Measurements from ENCODE around the gene SYN1. TPM values are rescaled to one million over a fixed set of nuclear protein-coding genes. Genes with fewer than 3 reads are reported as not detected.

SYN1 gene
- total RNA-seq, 1 experiment from 2014 or later: 11.7 TPM

- Histone ChIP-seq H3K56ac (ENCODE audit: insufficient read length, low read depth, low read length) (no peak overlapping the region), H3T11ph (ENCODE audit: low read length) (no peak overlapping the region), H4K20me1 (ENCODE audit: control insufficient read depth, insufficient read depth, insufficient read length) (no peaks in the 10 kb centered on the region), H2BK5ac (ENCODE audit: insufficient read length, low read length) (no peak overlapping the region), H4K91ac (ENCODE audit: insufficient read length, low read depth, low read length) (no peak overlapping the region), H2BK20ac (ENCODE audit: low read depth, low read length, poor library complexity, severe bottlenecking) (no peak overlapping the region), H2AFZ (ENCODE audit: low read length) (no peak overlapping the region), H3K18ac (ENCODE audit: insufficient read length, low read depth, low read length) (no peak overlapping the region), H3K79me1 (ENCODE audit: insufficient read depth, low read depth, low read length, poor library complexity, severe bottlenecking) (no peaks in the 10 kb centered on the region), H3K9me3 (ENCODE audit: control insufficient read depth, low read depth, low read length) (peaks cover 33% of the 10 kb centered on the region), H4K8ac (replicated peaks; ENCODE audit: insufficient read length, low read depth, low read length) (no peak overlapping the region), H3K4me2 (ENCODE audit: insufficient read depth, insufficient read length, low read length) (peak overlapping the region; percentile 5), H3K27me3 (ENCODE audit: insufficient read depth, low read length) (no peaks in the 10 kb centered on the region), H2AK5ac (ENCODE audit: insufficient read length, low read length) (no peak overlapping the region), H3K27ac (ENCODE audit: insufficient read length, low read depth, low read length) (no peak overlapping the region), H2BK120ac (ENCODE audit: low read depth, low read length, poor library complexity, severe bottlenecking) (no peak overlapping the region), H3K9ac (ENCODE audit: extremely low read depth, insufficient read length, low read length) (no peak overlapping the region), H3K23me2 (ENCODE audit: insufficient read length, low read depth, low read length, poor library complexity, severe bottlenecking) (peaks cover 3% of the 10 kb centered on the region), H3K23ac (ENCODE audit: insufficient read length, low read depth, low read length) (no peak overlapping the region), H2BK15ac (ENCODE audit: low read depth, low read length) (no peak overlapping the region), H3K79me2 (ENCODE audit: insufficient read depth, low read length) (no peaks in the 10 kb centered on the region), H2BK12ac (ENCODE audit: insufficient read length, low read depth, low read length) (no peak overlapping the region), H3K4ac (ENCODE audit: low read depth, low read length) (no peak overlapping the region), H3K14ac (ENCODE audit: insufficient read depth, low read length) (no peak overlapping the region), H4K5ac (ENCODE audit: insufficient read length, low read depth, low read length) (no peak overlapping the region), H3K4me1 (ENCODE audit: insufficient read depth, low read length) (peaks cover 3% of the 10 kb centered on the region; the same call in 1 of the 2 replicates)
- peak overlapping the region; percentile 59 to 71 for H3K4me3 Mint-ChIP-seq
- no peak overlapping the region for H3K27ac Mint-ChIP-seq
- H3K9me3 Mint-ChIP-seq: peaks cover 75 to 83% of the 10 kb centered on the region in 2 experiments
- WGBS (ENCODE audit: extremely low coverage, insufficient read length, low lambda C conversion rate): no CpG with 5 or more reads among the region's 9 CpGs
- peaks cover 8 to 17% of the 10 kb centered on the region in 2 experiments for H3K4me1 Mint-ChIP-seq
- peaks cover 18% of the 10 kb centered on the region for H3K27me3 Mint-ChIP-seq (ENCODE audit: low read depth)
- no peak for DNase-seq
- H3K36me3 Mint-ChIP-seq (ENCODE audit: insufficient read depth in 1 of 3, low read depth in 3 of 3): peaks cover 0 to 7% (median 5%) of the 10 kb centered on the region in 3 experiments; a peak in 3 of 7 replicates
- TF ChIP-seq CTCF (conservative IDR thresholded peaks at IDR 0.05): no peak
Measured at GRCh38 chrX:47620303-47620685, 637 bp upstream of the SYN1 start.
